IMR-90 (cell line): ENCODE data around the gene CHML. TPM values are rescaled to one million over a fixed set of nuclear protein-coding genes. Genes with fewer than 3 reads are reported as not detected.

Experiments
- ATAC-seq: fragments of 200-7000 bp; cut with Tn5 transposase; 2 replicates; pipeline ENCODE4 v1.9.1; 2020; ENCODE audit warnings: low read depth, mild to moderate bottlenecking, moderate library complexity
- BruUV-seq: library from RNA; stranded (reverse); fragments of 400-500 nt; replicated peaks from 2 replicates; lab custom pipeline; 2021; lab: Mats Ljungman, UMichigan
- CTCF ChIA-PET: fragments of 300-600 bp; formaldehyde crosslinking; extraction: SDS; loops from one replicate; lab custom pipeline; 2021; ENCODE audit warnings: antibody characterized with exemption; lab: Yijun Ruan, JAX
- POLR2A ChIA-PET: fragments of 300-600 bp; sonication (Branson Sonifier 250); formaldehyde crosslinking; loops from one replicate; lab custom pipeline; 2022; ENCODE audit warnings: antibody characterized with exemption; ENCODE audit not compliant: unreplicated experiment; lab: Charles Lee
- DNase-seq: peaks from one replicate; pipeline ENCODE4 v3.0.0; 2013
- H2AFZ ChIP-seq: replicated peaks from 2 replicates; pipeline ENCODE3; 2013; ENCODE audit warnings: low read length, mild to moderate bottlenecking; ENCODE audit not compliant: poor library complexity
- H2AK5ac ChIP-seq: 2 replicates; pipeline ENCODE4 v1.6.1; 2013; ENCODE audit warnings: low read depth, low read length, inconsistent platforms
- H2AK9ac ChIP-seq: replicated peaks from 2 replicates; pipeline ENCODE3; 2013; ENCODE audit warnings: mild to moderate bottlenecking, low read depth, low read length, moderate library complexity; ENCODE audit not compliant: poor library complexity
- H2BK120ac ChIP-seq: 2 replicates; pipeline ENCODE4 v1.6.1; 2013; ENCODE audit warnings: low read depth, low read length, inconsistent platforms
- H2BK15ac ChIP-seq: 3 replicates; pipeline ENCODE4 v1.6.1; 2013; ENCODE audit warnings: low read depth, low read length, inconsistent platforms
- H2BK20ac ChIP-seq: 2 replicates; pipeline ENCODE4 v1.6.1; 2013; ENCODE audit warnings: low read depth, mild to moderate bottlenecking, inconsistent platforms, low read length, moderate library complexity
- H2BK5ac ChIP-seq: 2 replicates; pipeline ENCODE4 v1.6.1; 2013; ENCODE audit warnings: mild to moderate bottlenecking, low read depth, low read length, inconsistent platforms; ENCODE audit not compliant: poor library complexity, severe bottlenecking
- H3K14ac ChIP-seq: replicated peaks from 2 replicates; pipeline ENCODE4 v1.6.1; 2013; ENCODE audit warnings: low read depth, low read length, inconsistent platforms
- H3K18ac ChIP-seq: 2 replicates; pipeline ENCODE4 v1.6.1; 2013; ENCODE audit warnings: low read depth, low read length, control low read depth
- H3K23ac ChIP-seq: 2 replicates; pipeline ENCODE4 v1.6.1; 2013; ENCODE audit warnings: low read depth, low read length, inconsistent platforms
- H3K27ac ChIP-seq: 2 replicates; pipeline ENCODE4 v1.5.1; 2013; ENCODE audit warnings: mild to moderate bottlenecking, control low read depth, low read length; ENCODE audit not compliant: insufficient read depth
- H3K27me3 ChIP-seq: 2 replicates; pipeline ENCODE4 v1.6.1; 2013; ENCODE audit warnings: low read length; ENCODE audit not compliant: control insufficient read depth, insufficient read depth
- H3K36me3 ChIP-seq: 2 replicates; pipeline ENCODE4 v1.6.1; 2013; ENCODE audit warnings: low read length, mixed read lengths; ENCODE audit not compliant: control insufficient read depth, insufficient read depth
- H3K4ac ChIP-seq: 2 replicates; pipeline ENCODE4 v1.6.1; 2013; ENCODE audit warnings: low read depth, low read length, inconsistent platforms
- H3K4me1 ChIP-seq: 2 replicates; pipeline ENCODE4 v1.6.1; 2013; ENCODE audit warnings: low read length, mixed read lengths; ENCODE audit not compliant: control insufficient read depth, insufficient read depth
- H3K4me2 ChIP-seq: 2 replicates; pipeline ENCODE4 v1.6.1; 2013; ENCODE audit warnings: low read depth, mild to moderate bottlenecking, control low read depth, low read length, moderate library complexity
- H3K4me3 ChIP-seq: 2 replicates; pipeline ENCODE4 v1.5.1; 2013; ENCODE audit warnings: low read depth, mild to moderate bottlenecking, control low read depth, low read length, moderate library complexity; ENCODE audit not compliant: insufficient read depth
- H3K56ac ChIP-seq: 2 replicates; pipeline ENCODE4 v1.6.1; 2013; ENCODE audit warnings: low read length, inconsistent platforms; ENCODE audit not compliant: insufficient read depth; ENCODE audit errors: extremely low read depth
- H3K79me1 ChIP-seq, 2 experiments: 2 replicates each; pipeline ENCODE4 v1.6.1; 2013; ENCODE audit warnings: low read length in 2 of 2, inconsistent platforms in 1 of 2, low read depth in 1 of 2
- H3K9ac ChIP-seq: 2 replicates; pipeline ENCODE4 v1.6.1; 2013; ENCODE audit warnings: low read depth, low read length, control low read depth
- H3K9me1 ChIP-seq: 2 replicates; pipeline ENCODE4 v1.6.1; 2013; ENCODE audit warnings: low read length, inconsistent platforms; ENCODE audit not compliant: insufficient read depth
- H3K9me3 ChIP-seq: 2 replicates; pipeline ENCODE4 v1.6.1; 2013; ENCODE audit warnings: low read length; ENCODE audit not compliant: control insufficient read depth, insufficient read depth
- H4K20me1 ChIP-seq: 2 replicates; pipeline ENCODE4 v1.6.1; 2013; ENCODE audit warnings: low read length, inconsistent platforms; ENCODE audit not compliant: insufficient read depth
- H4K5ac ChIP-seq: 2 replicates; pipeline ENCODE4 v1.6.1; 2013; ENCODE audit warnings: mild to moderate bottlenecking, low read depth, low read length, control low read depth
- H4K8ac ChIP-seq, 2 experiments: 2 replicates each; pipeline ENCODE4 v1.6.1; 2013; ENCODE audit warnings: low read depth in 2 of 2, low read length in 2 of 2, control low read depth in 1 of 2, inconsistent platforms in 1 of 2
- H4K91ac ChIP-seq: 2 replicates; pipeline ENCODE4 v1.6.1; 2013; ENCODE audit warnings: low read depth, low read length, inconsistent platforms; ENCODE audit not compliant: insufficient read depth
- BHLHE40 ChIP-seq: fragments of 150-350 bp; IDR thresholded peaks from 2 replicates; pipeline ENCODE4 v1.6.1; 2016; ENCODE audit warnings: mild to moderate bottlenecking, low read depth, low read length
- CEBPB ChIP-seq: IDR thresholded peaks from 2 replicates; pipeline ENCODE4 v1.6.1; 2012; ENCODE audit warnings: low read depth, low read length, improper control_type of control experiment
- CHD1 ChIP-seq: IDR thresholded peaks from 2 replicates; pipeline ENCODE4 v1.6.1; 2012; ENCODE audit warnings: low read depth, low read length, improper control_type of control experiment
- CTCF ChIP-seq: conservative IDR thresholded peaks from 2 replicates; pipeline ENCODE4 v1.5.1; 2012; ENCODE audit warnings: mild to moderate bottlenecking, low read depth, low read length, improper control_type of control experiment
- ELK1 ChIP-seq: fragments of 150-350 bp; IDR thresholded peaks from 2 replicates; pipeline ENCODE4 v1.6.1; 2016; ENCODE audit warnings: low read depth, mild to moderate bottlenecking, low read length, moderate library complexity, borderline replicate concordance
- FOS ChIP-seq: fragments of 150-350 bp; IDR thresholded peaks from 2 replicates; pipeline ENCODE4 v1.6.1; 2016; ENCODE audit warnings: low read depth, low read length
- MAFK ChIP-seq: IDR thresholded peaks from 2 replicates; pipeline ENCODE4 v1.6.1; 2012; ENCODE audit warnings: low read depth, low read length, improper control_type of control experiment
- MAZ ChIP-seq: IDR thresholded peaks from 2 replicates; pipeline ENCODE4 v1.6.1; 2012; ENCODE audit warnings: low read depth, mild to moderate bottlenecking, low read length, improper control_type of control experiment, moderate library complexity, borderline replicate concordance
- MXI1 ChIP-seq: IDR thresholded peaks from 2 replicates; pipeline ENCODE4 v1.6.1; 2012; ENCODE audit warnings: low read depth, mild to moderate bottlenecking, low read length, moderate library complexity, borderline replicate concordance
- NFE2L2 ChIP-seq: fragments of 150-350 bp; IDR thresholded peaks from 2 replicates; pipeline ENCODE4 v1.6.1; 2016; ENCODE audit warnings: low read depth, mild to moderate bottlenecking, low read length
- POLR2A ChIP-seq: IDR thresholded peaks from 2 replicates; pipeline ENCODE4 v1.6.1; 2012; ENCODE audit warnings: mild to moderate bottlenecking, low read depth, low read length
- RAD21 ChIP-seq: IDR thresholded peaks from 2 replicates; pipeline ENCODE4 v1.6.1; 2012; ENCODE audit warnings: low read length, improper control_type of control experiment
- RCOR1 ChIP-seq: IDR thresholded peaks from 2 replicates; pipeline ENCODE4 v1.6.1; 2012; ENCODE audit warnings: mild to moderate bottlenecking, low read length, improper control_type of control experiment; ENCODE audit not compliant: insufficient replicate concordance
- RFX5 ChIP-seq: IDR thresholded peaks from 2 replicates; pipeline ENCODE4 v1.8.0; 2012; ENCODE audit warnings: low read depth, mild to moderate bottlenecking, low read length, moderate library complexity
- SMC3 ChIP-seq: fragments of 150-350 bp; IDR thresholded peaks from 2 replicates; pipeline ENCODE4 v1.6.1; 2016; ENCODE audit warnings: low read depth, mild to moderate bottlenecking, antibody characterized with exemption, low read length, moderate library complexity
- WGBS, 2 experiments: methylation state at CpG; one replicate each; pipeline versions ENCODE4 v1.1.5 to v1.1.7; 2013; ENCODE audit warnings: missing lambda C conversion rate in 2 of 2; ENCODE audit not compliant: insufficient read length in 1 of 2; ENCODE audit errors: extremely low coverage in 2 of 2; 5-methylcytosine and 5-hydroxymethylcytosine counted together
- dilution Hi-C: fragments of 300-500 bp; cut with HindIII; formaldehyde crosslinking; loops from one replicate; pipeline ENCODE4 v1.14.3; 2018; ENCODE audit warnings: low sequenced_read_pairs; ENCODE audit not compliant: unreplicated experiment
- in situ Hi-C: fragments of 300-500 bp; cut with MboI; formaldehyde crosslinking; loops from 3 replicates; pipeline ENCODE4 v1.14.3; 2019; ENCODE audit warnings: low sequenced_read_pairs, inconsistent platforms, mixed read lengths
- intact Hi-C: fragments of 100-400 bp; cut with micrococcal nuclease; formaldehyde crosslinking; loops from 2 replicates; pipeline ENCODE4 v1.10.0; 2022
- polyA plus RNA-seq, 3 experiments: library from polyadenylated mRNA; depleted of rRNA; stranded (reverse); fragments of >200 nt; gene quantifications; 2 replicates each; pipeline ENCODE4 v1.2.3, GENCODE V29; 2012; ENCODE audit warnings: low replicate concordance in 1 of 3
- total RNA-seq: library from RNA; depleted of rRNA; stranded (reverse); fragments of >200 nt; gene quantifications from 2 replicates; pipeline ENCODE4 v1.2.3, GENCODE V29; 2012
- TF ChIP-seq, protein P1 (sequence below): fragments of 150-350 bp; IDR thresholded peaks from 2 replicates; pipeline ENCODE4 v1.6.1; 2017; ENCODE audit warnings: mild to moderate bottlenecking, antibody characterized with exemption, low read length, low read depth

CHML gene
- total and polyA plus RNA-seq, 2 of the 4 experiments (the other 2 are of a cell fraction): 5.3 to 25.6 TPM

DNA sequence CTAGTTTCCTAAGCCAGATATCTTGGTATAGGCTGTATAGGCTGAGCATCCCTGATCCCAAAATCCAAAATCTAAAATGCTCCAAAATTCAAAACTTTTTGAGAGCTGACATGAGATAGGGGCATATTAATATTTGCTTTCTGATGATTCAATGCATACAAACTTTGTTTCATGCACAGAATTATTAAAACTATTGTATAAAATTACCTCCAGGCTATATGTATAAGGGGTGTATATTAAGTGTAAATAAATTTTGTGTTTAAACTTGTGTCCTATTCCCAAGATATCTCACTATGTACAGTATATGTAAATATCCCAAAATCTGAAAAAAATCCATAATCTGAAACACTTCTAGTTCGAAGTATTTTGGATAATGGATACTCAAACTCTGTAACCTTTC, 14.5 kb upstream of the CHML start:
- Histone ChIP-seq H3K56ac (no peak overlapping the region), H4K5ac (no peak overlapping the region), H3K9ac (no peak overlapping the region), H2BK120ac (no peak overlapping the region), H3K14ac (no peak overlapping the region), H3K27me3 (peaks cover 2% of the 10 kb centered on the region), H4K91ac (no peak overlapping the region), H3K36me3 (no peaks in the 10 kb centered on the region), H3K23ac (no peak overlapping the region), H2AK5ac (no peak overlapping the region), H3K4me1 (no peaks in the 10 kb centered on the region), H3K4ac (no peak overlapping the region), H3K9me1 (no peaks in the 10 kb centered on the region), H2BK15ac (no peak overlapping the region), H3K9me3 (no peaks in the 10 kb centered on the region), H4K8ac (no peak overlapping the region), H3K4me3 (no peak overlapping the region), H2AK9ac (no peak overlapping the region), H3K27ac (no peak overlapping the region), H2AFZ (no peak overlapping the region), H2BK20ac (no peak overlapping the region), H4K20me1 (no peaks in the 10 kb centered on the region), H3K4me2 (no peak overlapping the region), H3K79me1 (no peaks in the 10 kb centered on the region), H3K18ac (no peak overlapping the region), H2BK5ac (no peak overlapping the region)
- no CpG with 5 or more reads among the region's 1 CpG for WGBS, 2 experiments
- ATAC-seq (no peak), DNase-seq (no peak)
- intact Hi-C loops (no loop called here), dilution Hi-C loops (no loop called here), in situ Hi-C loops (no loop called here)
- POLR2A ChIA-PET: no interaction called here
- CTCF ChIA-PET: interaction anchor here (0.7 to 1.1 kb wide), 2 partner anchors 10 kb away, joined by 3 to 4 read pairs; no protein-coding TSS in a partner anchor
- TF ChIP-seq CHD1 (no peak), CEBPB (no peak), POLR2A (no peak), BHLHE40 (no peak), FOS (no peak), NFE2L2 (no peak), SMC3 (no peak), RAD21 (no peak), RFX5 (no peak), MAFK (no peak), RCOR1 (no peak), CTCF (no peak), MAZ (no peak), ELK1 (no peak), MXI1 (no peak)
- TF ChIP-seq, protein P1, sequence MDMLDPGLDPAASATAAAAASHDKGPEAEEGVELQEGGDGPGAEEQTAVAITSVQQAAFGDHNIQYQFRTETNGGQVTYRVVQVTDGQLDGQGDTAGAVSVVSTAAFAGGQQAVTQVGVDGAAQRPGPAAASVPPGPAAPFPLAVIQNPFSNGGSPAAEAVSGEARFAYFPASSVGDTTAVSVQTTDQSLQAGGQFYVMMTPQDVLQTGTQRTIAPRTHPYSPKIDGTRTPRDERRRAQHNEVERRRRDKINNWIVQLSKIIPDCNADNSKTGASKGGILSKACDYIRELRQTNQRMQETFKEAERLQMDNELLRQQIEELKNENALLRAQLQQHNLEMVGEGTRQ: no peak
- no TSS peak for BruUV-seq
